ENCODE results near the gene SH3GLB1.

DNA sequence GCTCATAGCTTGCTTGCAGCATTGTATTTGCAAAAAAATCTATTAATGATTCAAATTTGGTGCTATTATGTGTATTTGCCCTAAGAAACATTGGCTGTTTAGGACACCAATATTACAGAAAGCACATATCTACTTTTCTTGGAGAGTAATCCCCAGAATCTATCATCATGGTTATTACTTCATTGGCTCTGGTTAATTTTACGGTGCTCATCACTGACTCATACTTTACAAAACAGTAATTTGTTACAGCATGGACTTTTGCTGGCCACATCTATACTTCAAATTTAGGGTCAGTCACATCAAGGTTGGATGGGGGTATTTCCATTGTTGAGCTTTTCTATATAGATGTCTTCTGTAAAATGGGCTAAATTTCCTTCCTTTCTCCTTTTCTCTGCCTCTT lies 45.7 kb downstream of the SH3GLB1 start:
- TF ChIP-seq, protein P1, sequence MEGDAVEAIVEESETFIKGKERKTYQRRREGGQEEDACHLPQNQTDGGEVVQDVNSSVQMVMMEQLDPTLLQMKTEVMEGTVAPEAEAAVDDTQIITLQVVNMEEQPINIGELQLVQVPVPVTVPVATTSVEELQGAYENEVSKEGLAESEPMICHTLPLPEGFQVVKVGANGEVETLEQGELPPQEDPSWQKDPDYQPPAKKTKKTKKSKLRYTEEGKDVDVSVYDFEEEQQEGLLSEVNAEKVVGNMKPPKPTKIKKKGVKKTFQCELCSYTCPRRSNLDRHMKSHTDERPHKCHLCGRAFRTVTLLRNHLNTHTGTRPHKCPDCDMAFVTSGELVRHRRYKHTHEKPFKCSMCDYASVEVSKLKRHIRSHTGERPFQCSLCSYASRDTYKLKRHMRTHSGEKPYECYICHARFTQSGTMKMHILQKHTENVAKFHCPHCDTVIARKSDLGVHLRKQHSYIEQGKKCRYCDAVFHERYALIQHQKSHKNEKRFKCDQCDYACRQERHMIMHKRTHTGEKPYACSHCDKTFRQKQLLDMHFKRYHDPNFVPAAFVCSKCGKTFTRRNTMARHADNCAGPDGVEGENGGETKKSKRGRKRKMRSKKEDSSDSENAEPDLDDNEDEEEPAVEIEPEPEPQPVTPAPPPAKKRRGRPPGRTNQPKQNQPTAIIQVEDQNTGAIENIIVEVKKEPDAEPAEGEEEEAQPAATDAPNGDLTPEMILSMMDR (IDR thresholded peaks at IDR 0.05), result no peak
- TF ChIP-seq POLR2A (IDR thresholded peaks at IDR 0.05) (no peak), EP300 (IDR thresholded peaks at IDR 0.05) (no peak)
